Esophagus muscularis mucosa (tissue), 4 donors: Measurements from ENCODE around the gene CRISPLD2.

Experiments
- EP300 ChIP-seq: sonication (generic); formaldehyde crosslinking; IDR thresholded peaks from one replicate; pipeline ENCODE4 v1.6.1; 2017; ENCODE audit warnings: antibody characterized with exemption
- POLR2A ChIP-seq: fragments of 450-650 bp; IDR thresholded peaks from one replicate; pipeline ENCODE4 v1.6.1; 2017; ENCODE audit warnings: antibody characterized with exemption, moderate library complexity, mild to moderate bottlenecking, low read depth
- POLR2AphosphoS5 ChIP-seq, 2 donors: sonication (generic); formaldehyde crosslinking; IDR thresholded peaks; one replicate each; pipeline ENCODE4 v1.6.1; 2017; ENCODE audit warnings: antibody characterized with exemption in 2 of 2
- TF ChIP-seq, protein P1 (sequence below), 3 experiments: fragments of 200-600 bp in 2 of 3; fragments of 450-650 bp in 1 of 3; sonication (generic) in 2 of 3; IDR thresholded peaks; one replicate each; pipeline ENCODE4 v1.5.1; 2017 to 2019; ENCODE audit warnings: antibody characterized with exemption in 3 of 3, mild to moderate bottlenecking in 2 of 3, moderate library complexity in 1 of 3

DNA sequence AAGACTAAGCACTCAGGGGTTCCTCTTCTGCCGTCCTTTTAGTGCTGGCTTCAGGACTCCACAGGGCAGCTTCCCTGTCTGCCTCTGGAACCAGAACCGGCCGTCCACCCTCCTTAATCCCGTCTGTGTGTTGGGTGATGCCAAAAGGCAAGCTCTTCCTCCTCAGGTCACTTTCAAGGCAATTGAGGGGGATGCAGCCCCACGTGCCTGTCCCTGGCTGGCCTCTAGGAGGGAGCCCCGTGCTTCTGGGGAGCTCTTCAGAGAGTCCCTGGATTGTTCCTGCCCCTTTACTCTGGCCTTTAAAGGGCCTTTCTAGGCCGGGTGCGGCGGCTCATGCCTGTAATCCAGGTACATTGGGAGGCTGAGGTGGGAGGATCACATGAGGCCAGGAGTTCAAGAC lies 77.1 kb downstream of the CRISPLD2 start:
- TF ChIP-seq, protein P1, sequence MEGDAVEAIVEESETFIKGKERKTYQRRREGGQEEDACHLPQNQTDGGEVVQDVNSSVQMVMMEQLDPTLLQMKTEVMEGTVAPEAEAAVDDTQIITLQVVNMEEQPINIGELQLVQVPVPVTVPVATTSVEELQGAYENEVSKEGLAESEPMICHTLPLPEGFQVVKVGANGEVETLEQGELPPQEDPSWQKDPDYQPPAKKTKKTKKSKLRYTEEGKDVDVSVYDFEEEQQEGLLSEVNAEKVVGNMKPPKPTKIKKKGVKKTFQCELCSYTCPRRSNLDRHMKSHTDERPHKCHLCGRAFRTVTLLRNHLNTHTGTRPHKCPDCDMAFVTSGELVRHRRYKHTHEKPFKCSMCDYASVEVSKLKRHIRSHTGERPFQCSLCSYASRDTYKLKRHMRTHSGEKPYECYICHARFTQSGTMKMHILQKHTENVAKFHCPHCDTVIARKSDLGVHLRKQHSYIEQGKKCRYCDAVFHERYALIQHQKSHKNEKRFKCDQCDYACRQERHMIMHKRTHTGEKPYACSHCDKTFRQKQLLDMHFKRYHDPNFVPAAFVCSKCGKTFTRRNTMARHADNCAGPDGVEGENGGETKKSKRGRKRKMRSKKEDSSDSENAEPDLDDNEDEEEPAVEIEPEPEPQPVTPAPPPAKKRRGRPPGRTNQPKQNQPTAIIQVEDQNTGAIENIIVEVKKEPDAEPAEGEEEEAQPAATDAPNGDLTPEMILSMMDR (IDR thresholded peaks at IDR 0.05): no peak
- TF ChIP-seq EP300 (no peak), POLR2A (no peak), POLR2AphosphoS5 (IDR thresholded peaks at IDR 0.05) (no peak)
